Naive thymus-derived CD4-positive, alpha-beta T cell (primary cell): ENCODE results near the gene NINL. TPM values are rescaled to one million over a fixed set of nuclear protein-coding genes. Genes with fewer than 3 reads are reported as not detected.
"Not testable (repeated sequence)": the region's sequence is repeated elsewhere in the genome, so short reads cannot be mapped to it uniquely, and the experiment has no call there.

Experiments
- ATAC-seq: fragments of 150-1000 bp; cut with Tn5 transposase; 2 replicates; pipeline ENCODE4 v1.10.0; 2021; ENCODE audit warnings: mild to moderate bottlenecking, moderate library complexity
- CTCF ChIA-PET: fragments of 350-600 bp; sonication (Branson Sonifier 250); formaldehyde crosslinking; loops from one replicate; lab custom pipeline; 2021; ENCODE audit warnings: antibody characterized with exemption; lab: Charles Lee
- POLR2A ChIA-PET: fragments of 350-600 bp; sonication (Branson Sonifier 250); formaldehyde crosslinking; loops from one replicate; lab custom pipeline; 2021; ENCODE audit warnings: antibody characterized with exemption, inconsistent platforms; lab: Charles Lee
- DNase-seq, 9 donors: peaks; one replicate each; pipeline versions ENCODE4 v3.0.0 to v3.0.0-alpha.2; 2020 to 2022; ENCODE audit warnings: mixed read lengths in 1 of 9
- H3K27ac ChIP-seq: one replicate; pipeline ENCODE4 v1.7.0; 2013; ENCODE audit warnings: mild to moderate bottlenecking, low read depth, low read length, moderate library complexity
- H3K27me3 ChIP-seq, 2 donors: one replicate each; pipeline ENCODE4 v1.7.0; 2013; ENCODE audit warnings: low read length in 2 of 2, mild to moderate bottlenecking in 2 of 2, moderate library complexity in 2 of 2; ENCODE audit not compliant: control insufficient read depth in 2 of 2, insufficient read depth in 2 of 2
- H3K36me3 ChIP-seq, 3 experiments: 1 replicate in 2 of 3; 2 replicates in 1 of 3; pipeline ENCODE4 v1.7.0; 2013; ENCODE audit warnings: low read length in 3 of 3, mild to moderate bottlenecking in 3 of 3, moderate library complexity in 1 of 3; ENCODE audit not compliant: insufficient read depth in 3 of 3, control insufficient read depth in 2 of 3
- H3K4me1 ChIP-seq, 2 donors: one replicate each; pipeline ENCODE4 v1.7.0; 2013; ENCODE audit warnings: low read length in 2 of 2, mild to moderate bottlenecking in 2 of 2, moderate library complexity in 1 of 2; ENCODE audit not compliant: control insufficient read depth in 2 of 2, insufficient read depth in 2 of 2
- H3K4me3 ChIP-seq: 2 replicates; pipeline ENCODE4 v1.7.0; 2013; ENCODE audit warnings: mild to moderate bottlenecking, low read length
- H3K9me3 ChIP-seq, 3 experiments: 1 replicate in 2 of 3; 2 replicates in 1 of 3; pipeline ENCODE4 v1.7.0; 2013; ENCODE audit warnings: low read length in 3 of 3; ENCODE audit not compliant: control insufficient read depth in 2 of 3
- H3K27ac Mint-ChIP-seq, 9 donors: one replicate each; pipeline ENCODE4 v1.8.0; 2020 to 2022; ENCODE audit warnings: mixed read lengths in 9 of 9, mild to moderate bottlenecking in 8 of 9, moderate library complexity in 5 of 9, inconsistent platforms in 2 of 9
- H3K27me3 Mint-ChIP-seq, 5 donors: one replicate each; pipeline ENCODE4 v1.8.0; 2021 to 2022; ENCODE audit warnings: mixed read lengths in 5 of 5, mild to moderate bottlenecking in 1 of 5
- H3K36me3 Mint-ChIP-seq, 5 donors: one replicate each; pipeline ENCODE4 v1.8.0; 2020 to 2022; ENCODE audit warnings: mixed read lengths in 5 of 5, mild to moderate bottlenecking in 3 of 5, inconsistent platforms in 1 of 5
- H3K4me1 Mint-ChIP-seq, 7 donors: one replicate each; pipeline ENCODE4 v1.8.0; 2020 to 2022; ENCODE audit warnings: mixed read lengths in 7 of 7, mild to moderate bottlenecking in 3 of 7, inconsistent platforms in 1 of 7
- H3K4me3 Mint-ChIP-seq, 10 donors: one replicate each; pipeline ENCODE4 v1.8.0; 2020 to 2022; ENCODE audit warnings: mild to moderate bottlenecking in 10 of 10, mixed read lengths in 10 of 10, moderate library complexity in 6 of 10, inconsistent platforms in 2 of 10
- H3K9me3 Mint-ChIP-seq, 11 donors: one replicate each; pipeline ENCODE4 v1.8.0; 2020 to 2022; ENCODE audit warnings: mixed read lengths in 11 of 11, mild to moderate bottlenecking in 4 of 11, inconsistent platforms in 1 of 11, moderate library complexity in 1 of 11
- intact Hi-C, 2 donors: fragments of 100-400 bp; cut with micrococcal nuclease; formaldehyde crosslinking; loops; one replicate each; pipeline ENCODE4 v1.15.1; 2023
- polyA plus RNA-seq, 2 donors: library from polyadenylated mRNA; unstranded; fragments of 300-500 nt; fragmentation: Illumina TruSeq; gene quantifications; one replicate each; pipeline ENCODE4 v1.2.3, GENCODE V29; 2021
- total RNA-seq, 6 experiments: library from RNA in 5 of 6; stranded (reverse) in 5 of 6; gene quantifications; 1 replicate in 5 of 6; 2 replicates in 1 of 6; pipeline ENCODE4 v1.2.3 and lab custom pipeline; 2021 to 2026

Gene NINL
- total and polyA plus RNA-seq, 7 experiments from 2014 or later, result 0.31 to 4.2 (median 2.4) TPM

DNA sequence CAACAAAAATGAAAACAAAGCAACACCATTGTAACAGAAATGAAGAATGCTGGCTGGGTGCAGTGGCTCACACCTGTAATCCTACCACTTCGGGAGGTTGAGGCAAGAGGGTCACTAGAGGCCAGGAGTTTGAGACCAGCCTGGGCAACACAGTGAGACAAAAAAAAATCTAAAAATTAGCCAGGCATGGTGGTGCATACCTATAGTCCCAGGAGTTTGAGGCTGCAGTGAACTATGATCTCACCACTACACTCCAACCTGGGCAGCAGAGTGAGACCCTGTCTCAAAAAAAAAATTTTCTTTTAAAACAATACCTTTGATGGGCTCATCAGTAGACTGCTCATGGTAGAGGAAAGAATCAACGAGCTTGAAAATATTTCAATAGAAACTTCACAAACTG is 18.5 kb downstream of the NINL start:
- H3K4me1 ChIP-seq, result no peaks in the 10 kb centered on the region
- POLR2A ChIA-PET, result no interaction called here
- ATAC-seq (no peak), DNase-seq (no peak)
- H3K27ac ChIP-seq, result no peak overlapping the region
- H3K27ac Mint-ChIP-seq, result peak overlapping the region in 1 of 9 donors; percentile 35
- H3K27me3 Mint-ChIP-seq, result no peaks in the 10 kb centered on the region
- intact Hi-C loops, result no loop called here
- no peaks in the 10 kb centered on the region for H3K27me3 ChIP-seq
- no peaks in the 10 kb centered on the region for H3K36me3 ChIP-seq
- peaks cover 6 to 17% (median 10%) of the 10 kb centered on the region in 7 donors for H3K4me1 Mint-ChIP-seq
- peaks cover 0 to 6% (median 2%) of the 10 kb centered on the region in 11 donors for H3K9me3 Mint-ChIP-seq
- H3K4me3 Mint-ChIP-seq, result no peak overlapping the region
- H3K9me3 ChIP-seq, result no peaks in the 10 kb centered on the region
- H3K4me3 ChIP-seq, result no peak overlapping the region
- peaks cover 0 to 11% (median 5%) of the 10 kb centered on the region in 5 donors for H3K36me3 Mint-ChIP-seq
- CTCF ChIA-PET, result interaction anchor here (0.6 kb wide), 1 partner anchor 9 kb away, joined by 7 read pairs; no protein-coding TSS in a partner anchor

DNA sequence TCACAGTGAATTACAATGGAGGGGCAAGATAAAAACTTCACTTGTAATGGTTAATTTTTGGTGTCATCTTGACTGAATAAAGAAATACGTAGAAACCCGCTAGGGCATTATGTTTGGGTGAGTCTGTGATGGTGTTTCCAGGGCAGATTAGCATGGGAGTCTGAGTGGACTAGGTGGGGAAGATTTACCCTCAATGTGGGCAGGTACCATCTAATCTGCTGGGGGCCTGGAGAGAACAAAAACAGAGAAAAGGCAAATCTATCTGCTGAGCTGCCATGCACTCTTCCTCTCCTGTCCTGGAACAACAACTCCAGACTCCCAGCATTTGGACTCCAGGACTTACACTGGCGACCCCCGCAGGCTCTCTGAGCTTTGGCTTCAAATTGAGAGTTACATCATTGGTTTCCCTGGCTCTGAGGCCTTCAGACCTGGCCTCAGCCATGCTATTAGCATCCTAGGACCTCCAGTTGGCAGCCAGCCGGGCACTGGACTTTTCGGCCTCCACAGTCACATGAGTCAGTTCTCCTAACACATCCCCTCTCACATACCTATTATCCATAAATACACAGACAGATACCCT is 19.7 kb downstream of the NINL start:
- intact Hi-C loops, result no loop called here
- POLR2A ChIA-PET, result no interaction called here
- H3K27me3 ChIP-seq, result no peaks in the 10 kb centered on the region
- Mint-ChIP-seq H3K27me3 (no peaks in the 10 kb centered on the region), H3K9me3 (peaks cover 0 to 6% (median 2%) of the 10 kb centered on the region in 11 donors), H3K4me3 (no peak overlapping the region), H3K27ac (no peak overlapping the region), H3K36me3 (peaks cover 0 to 8% (median 5%) of the 10 kb centered on the region in 5 donors), H3K4me1 (peaks cover 6 to 17% (median 10%) of the 10 kb centered on the region in 7 donors)
- no peak for ATAC-seq
- H3K4me1 ChIP-seq, result no peaks in the 10 kb centered on the region
- CTCF ChIA-PET, result no interaction called here
- no peaks in the 10 kb centered on the region for H3K9me3 ChIP-seq
- no peak overlapping the region for H3K27ac ChIP-seq
- no peak overlapping the region for H3K4me3 ChIP-seq
- H3K36me3 ChIP-seq, result no peaks in the 10 kb centered on the region
- DNase-seq, result no peak

DNA sequence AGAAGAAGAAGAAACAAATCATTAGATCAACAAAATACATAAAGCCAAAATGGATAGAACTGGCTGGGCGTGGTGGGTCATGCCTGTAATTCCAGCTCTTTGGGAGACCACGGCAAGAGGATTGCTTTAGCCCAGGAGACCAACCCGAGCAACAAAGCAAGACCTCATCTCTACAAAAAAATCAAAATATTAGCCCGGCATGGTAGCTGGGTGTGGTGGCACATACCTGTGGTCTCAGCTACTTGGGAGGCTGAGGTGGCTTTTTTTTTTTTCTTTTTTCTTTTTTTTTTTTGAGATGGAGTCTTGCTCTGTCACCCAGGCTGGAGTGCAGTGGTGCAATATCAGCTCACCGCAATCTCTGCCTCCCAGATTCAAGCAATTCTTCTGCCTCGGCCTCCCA is 21.5 kb downstream of the NINL start:
- no peaks in the 10 kb centered on the region for H3K27me3 Mint-ChIP-seq
- ChIA-PET CTCF (no interaction called here), POLR2A (no interaction called here)
- no peak overlapping the region for H3K4me3 ChIP-seq
- peaks cover 0 to 8% (median 4%) of the 10 kb centered on the region in 5 donors for H3K36me3 Mint-ChIP-seq
- no peaks in the 10 kb centered on the region for H3K9me3 ChIP-seq
- H3K27ac ChIP-seq, result no peak overlapping the region
- no peaks in the 10 kb centered on the region for H3K27me3 ChIP-seq
- intact Hi-C loops, result no loop called here
- no peak for DNase-seq
- H3K4me1 ChIP-seq, result no peaks in the 10 kb centered on the region
- peaks cover 6 to 17% (median 10%) of the 10 kb centered on the region in 7 donors for H3K4me1 Mint-ChIP-seq
- no peak overlapping the region for H3K4me3 Mint-ChIP-seq
- peaks cover 0 to 11% (median 2%) of the 10 kb centered on the region in 11 donors for H3K9me3 Mint-ChIP-seq
- no peaks in the 10 kb centered on the region for H3K36me3 ChIP-seq
- ATAC-seq, result no peak
- no peak overlapping the region for H3K27ac Mint-ChIP-seq

DNA sequence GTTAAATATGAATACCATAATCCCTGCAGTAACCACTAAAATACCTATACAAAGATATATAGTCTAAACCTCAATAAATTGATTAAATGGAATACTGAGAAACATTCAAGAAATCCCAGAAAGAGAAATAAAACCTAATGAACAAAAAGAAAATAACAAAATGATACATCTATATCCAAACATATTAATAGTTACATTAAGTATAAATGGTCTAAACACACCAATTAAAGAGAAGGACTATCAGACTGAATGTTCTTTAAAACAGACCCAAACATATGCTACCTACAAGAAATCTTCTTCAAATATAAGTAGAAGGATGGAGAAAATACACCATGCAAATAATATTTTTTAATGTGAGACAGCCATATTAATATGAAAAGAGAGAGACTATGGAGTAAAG is 22.0 kb downstream of the NINL start:
- Mint-ChIP-seq H3K9me3 (peaks cover 0 to 11% (median 2%) of the 10 kb centered on the region in 11 donors), H3K27me3 (no peaks in the 10 kb centered on the region), H3K4me3 (no peak overlapping the region), H3K4me1 (peaks cover 6 to 17% (median 10%) of the 10 kb centered on the region in 7 donors), H3K27ac (peak overlapping the region in 1 of 9 donors; percentile 18), H3K36me3 (peaks cover 0 to 8% (median 4%) of the 10 kb centered on the region in 5 donors)
- no peaks in the 10 kb centered on the region for H3K36me3 ChIP-seq
- no peak overlapping the region for H3K4me3 ChIP-seq
- intact Hi-C loops, result no loop called here
- H3K9me3 ChIP-seq, result no peaks in the 10 kb centered on the region
- no peak overlapping the region for H3K27ac ChIP-seq
- ChIA-PET CTCF (no interaction called here), POLR2A (no interaction called here)
- DNase-seq (no peak), ATAC-seq (no peak)
- no peaks in the 10 kb centered on the region for H3K27me3 ChIP-seq
- H3K4me1 ChIP-seq, result no peaks in the 10 kb centered on the region

DNA sequence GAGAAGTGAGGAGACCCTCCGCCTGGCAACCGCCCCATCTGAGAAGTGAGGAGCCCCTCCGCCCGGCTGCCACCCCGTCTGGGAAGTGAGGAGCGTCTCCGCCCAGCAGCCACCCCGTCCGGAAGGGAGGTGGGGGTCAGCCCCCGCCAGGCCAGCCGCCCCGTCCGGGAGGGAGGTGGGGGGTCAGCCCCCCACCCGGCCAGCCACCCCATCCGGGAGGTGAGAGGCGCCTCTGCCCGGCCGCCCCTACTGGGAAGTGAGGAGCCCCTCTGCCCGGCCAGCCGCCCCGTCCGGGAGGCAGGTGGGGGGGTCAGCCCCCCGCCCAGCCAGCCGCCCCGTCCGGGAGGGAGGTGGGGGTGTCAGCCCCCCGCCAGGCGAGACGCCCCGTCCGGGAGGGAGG is 23.6 kb downstream of the NINL start:
- Mint-ChIP-seq H3K4me1 (peaks cover 0 to 12% (median 5%) of the 10 kb centered on the region in 7 donors), H3K9me3 (peaks cover 0 to 11% (median 2%) of the 10 kb centered on the region in 11 donors)
- H3K4me3 ChIP-seq, H3K4me1 ChIP-seq, ATAC-seq, H3K27me3 ChIP-seq, H3K36me3 Mint-ChIP-seq, H3K4me3 Mint-ChIP-seq, H3K27ac Mint-ChIP-seq, POLR2A ChIA-PET, H3K27ac ChIP-seq, H3K27me3 Mint-ChIP-seq, H3K9me3 ChIP-seq, H3K36me3 ChIP-seq, DNase-seq, CTCF ChIA-PET, intact Hi-C loops: not testable (repeated sequence)

DNA sequence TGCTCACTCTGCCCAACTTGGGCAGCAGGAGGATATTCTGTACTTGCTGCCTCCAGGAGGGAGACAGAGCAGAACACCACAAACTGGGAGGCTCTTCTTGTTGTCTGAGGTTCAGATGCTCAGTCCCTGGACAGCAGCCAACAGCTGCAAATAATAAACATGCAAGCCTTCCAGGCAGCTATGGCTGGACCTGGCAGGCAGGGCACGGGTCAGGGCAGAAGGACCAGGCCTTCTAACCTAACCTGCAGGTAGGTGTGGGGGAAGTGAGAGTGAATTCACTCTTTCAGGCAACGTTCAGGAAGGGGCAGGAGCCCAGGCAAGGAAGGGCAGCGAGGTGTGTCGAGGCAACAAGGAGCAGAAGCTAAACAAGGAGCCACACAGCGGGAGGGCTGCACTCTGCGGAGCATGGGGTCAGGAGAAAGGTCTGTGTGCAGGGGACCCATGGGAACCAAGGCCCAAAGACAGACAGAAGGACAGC is 31.5 kb downstream of the NINL start:
- no peak overlapping the region for H3K27ac Mint-ChIP-seq
- H3K4me1 Mint-ChIP-seq, result peaks cover 0 to 14% (median 0%) of the 10 kb centered on the region in 7 donors

DNA sequence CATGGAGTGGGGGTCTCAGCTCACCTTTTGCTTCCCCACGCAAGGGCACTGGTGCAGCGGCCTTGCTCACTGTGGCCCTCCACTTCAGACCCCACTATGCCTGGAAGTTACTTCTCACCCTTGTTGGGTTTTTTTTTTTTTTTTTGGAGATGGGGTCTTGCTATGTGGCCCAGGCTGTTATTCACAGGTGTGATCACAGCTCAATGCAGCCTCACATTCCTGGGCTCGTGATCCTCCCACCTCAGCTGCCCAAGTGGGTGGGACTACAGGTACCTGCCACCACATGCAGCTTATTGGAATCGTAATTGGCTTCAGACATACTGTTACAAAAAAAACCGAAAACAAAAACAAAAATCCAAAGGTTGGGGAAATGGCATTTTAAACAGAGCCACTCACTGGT is 32.4 kb downstream of the NINL start:
- Mint-ChIP-seq H3K9me3 (no peaks in the 10 kb centered on the region), H3K27me3 (no peaks in the 10 kb centered on the region), H3K27ac (no peak overlapping the region), H3K36me3 (peaks cover 0 to 3% (median 0%) of the 10 kb centered on the region in 5 donors), H3K4me1 (peaks cover 0 to 14% (median 0%) of the 10 kb centered on the region in 7 donors), H3K4me3 (no peak overlapping the region)
- no peak for ATAC-seq
- Histone ChIP-seq H3K27ac (no peak overlapping the region), H3K36me3 (no peaks in the 10 kb centered on the region), H3K9me3 (no peaks in the 10 kb centered on the region), H3K4me3 (no peak overlapping the region), H3K27me3 (no peaks in the 10 kb centered on the region), H3K4me1 (no peaks in the 10 kb centered on the region)
- ChIA-PET CTCF (no interaction called here), POLR2A (no interaction called here)
- intact Hi-C loops, result no loop called here
- no peak for DNase-seq

More for the DNA sequence above, 31.5 kb downstream of the NINL start:
- H3K27me3 ChIP-seq, result no peaks in the 10 kb centered on the region
- no peaks in the 10 kb centered on the region for H3K9me3 ChIP-seq
- intact Hi-C loops, result no loop called here
- CTCF ChIA-PET, result no interaction called here
- Mint-ChIP-seq H3K36me3 (peaks cover 0 to 3% (median 0%) of the 10 kb centered on the region in 5 donors), H3K9me3 (no peaks in the 10 kb centered on the region), H3K27me3 (no peaks in the 10 kb centered on the region), H3K4me3 (no peak overlapping the region)
- ATAC-seq (no peak), DNase-seq (no peak)
- no peaks in the 10 kb centered on the region for H3K4me1 ChIP-seq
- POLR2A ChIA-PET, result no interaction called here
- H3K36me3 ChIP-seq, result no peaks in the 10 kb centered on the region
- no peak overlapping the region for H3K27ac ChIP-seq
- no peak overlapping the region for H3K4me3 ChIP-seq
